Naive thymus-derived CD4-positive, alpha-beta T cell (primary cell): ENCODE data around the gene ABR. TPM values are rescaled to one million over a fixed set of nuclear protein-coding genes. Genes with fewer than 3 reads are reported as not detected.
"Not testable (repeated sequence)": the region's sequence is repeated elsewhere in the genome, so short reads cannot be mapped to it uniquely, and the experiment has no call there.

Experiments used
- ATAC-seq: fragments of 150-1000 bp; cut with Tn5 transposase; 2 replicates; pipeline ENCODE4 v1.10.0; 2021; ENCODE audit warnings: mild to moderate bottlenecking, moderate library complexity
- CTCF ChIA-PET: fragments of 350-600 bp; sonication (Branson Sonifier 250); formaldehyde crosslinking; loops from one replicate; lab custom pipeline; 2021; ENCODE audit warnings: antibody characterized with exemption; lab: Charles Lee
- POLR2A ChIA-PET: fragments of 350-600 bp; sonication (Branson Sonifier 250); formaldehyde crosslinking; loops from one replicate; lab custom pipeline; 2021; ENCODE audit warnings: antibody characterized with exemption, inconsistent platforms; lab: Charles Lee
- DNase-seq, 9 donors: peaks; one replicate each; pipeline versions ENCODE4 v3.0.0 to v3.0.0-alpha.2; 2020 to 2022; ENCODE audit warnings: mixed read lengths in 1 of 9
- H3K27ac ChIP-seq: one replicate; pipeline ENCODE4 v1.7.0; 2013; ENCODE audit warnings: mild to moderate bottlenecking, low read depth, low read length, moderate library complexity
- H3K27me3 ChIP-seq, 2 donors: one replicate each; pipeline ENCODE4 v1.7.0; 2013; ENCODE audit warnings: low read length in 2 of 2, mild to moderate bottlenecking in 2 of 2, moderate library complexity in 2 of 2; ENCODE audit not compliant: control insufficient read depth in 2 of 2, insufficient read depth in 2 of 2
- H3K36me3 ChIP-seq, 3 experiments: 1 replicate in 2 of 3; 2 replicates in 1 of 3; pipeline ENCODE4 v1.7.0; 2013; ENCODE audit warnings: low read length in 3 of 3, mild to moderate bottlenecking in 3 of 3, moderate library complexity in 1 of 3; ENCODE audit not compliant: insufficient read depth in 3 of 3, control insufficient read depth in 2 of 3
- H3K4me1 ChIP-seq, 2 donors: one replicate each; pipeline ENCODE4 v1.7.0; 2013; ENCODE audit warnings: low read length in 2 of 2, mild to moderate bottlenecking in 2 of 2, moderate library complexity in 1 of 2; ENCODE audit not compliant: control insufficient read depth in 2 of 2, insufficient read depth in 2 of 2
- H3K4me3 ChIP-seq: 2 replicates; pipeline ENCODE4 v1.7.0; 2013; ENCODE audit warnings: mild to moderate bottlenecking, low read length
- H3K9me3 ChIP-seq, 3 experiments: 1 replicate in 2 of 3; 2 replicates in 1 of 3; pipeline ENCODE4 v1.7.0; 2013; ENCODE audit warnings: low read length in 3 of 3; ENCODE audit not compliant: control insufficient read depth in 2 of 3
- H3K27ac Mint-ChIP-seq, 9 donors: one replicate each; pipeline ENCODE4 v1.8.0; 2020 to 2022; ENCODE audit warnings: mixed read lengths in 9 of 9, mild to moderate bottlenecking in 8 of 9, moderate library complexity in 5 of 9, inconsistent platforms in 2 of 9
- H3K27me3 Mint-ChIP-seq, 5 donors: one replicate each; pipeline ENCODE4 v1.8.0; 2021 to 2022; ENCODE audit warnings: mixed read lengths in 5 of 5, mild to moderate bottlenecking in 1 of 5
- H3K36me3 Mint-ChIP-seq, 5 donors: one replicate each; pipeline ENCODE4 v1.8.0; 2020 to 2022; ENCODE audit warnings: mixed read lengths in 5 of 5, mild to moderate bottlenecking in 3 of 5, inconsistent platforms in 1 of 5
- H3K4me1 Mint-ChIP-seq, 7 donors: one replicate each; pipeline ENCODE4 v1.8.0; 2020 to 2022; ENCODE audit warnings: mixed read lengths in 7 of 7, mild to moderate bottlenecking in 3 of 7, inconsistent platforms in 1 of 7
- H3K4me3 Mint-ChIP-seq, 10 donors: one replicate each; pipeline ENCODE4 v1.8.0; 2020 to 2022; ENCODE audit warnings: mild to moderate bottlenecking in 10 of 10, mixed read lengths in 10 of 10, moderate library complexity in 6 of 10, inconsistent platforms in 2 of 10
- H3K9me3 Mint-ChIP-seq, 11 donors: one replicate each; pipeline ENCODE4 v1.8.0; 2020 to 2022; ENCODE audit warnings: mixed read lengths in 11 of 11, mild to moderate bottlenecking in 4 of 11, inconsistent platforms in 1 of 11, moderate library complexity in 1 of 11
- intact Hi-C, 2 donors: fragments of 100-400 bp; cut with micrococcal nuclease; formaldehyde crosslinking; loops; one replicate each; pipeline ENCODE4 v1.15.1; 2023
- polyA plus RNA-seq, 2 donors: library from polyadenylated mRNA; unstranded; fragments of 300-500 nt; fragmentation: Illumina TruSeq; gene quantifications; one replicate each; pipeline ENCODE4 v1.2.3, GENCODE V29; 2021
- total RNA-seq, 6 experiments: library from RNA in 5 of 6; stranded (reverse) in 5 of 6; gene quantifications; 1 replicate in 5 of 6; 2 replicates in 1 of 6; pipeline ENCODE4 v1.2.3 and lab custom pipeline; 2021 to 2026

ABR gene
- total and polyA plus RNA-seq, 7 experiments from 2014 or later, result 13.1 to 152 (median 139) TPM

DNA sequence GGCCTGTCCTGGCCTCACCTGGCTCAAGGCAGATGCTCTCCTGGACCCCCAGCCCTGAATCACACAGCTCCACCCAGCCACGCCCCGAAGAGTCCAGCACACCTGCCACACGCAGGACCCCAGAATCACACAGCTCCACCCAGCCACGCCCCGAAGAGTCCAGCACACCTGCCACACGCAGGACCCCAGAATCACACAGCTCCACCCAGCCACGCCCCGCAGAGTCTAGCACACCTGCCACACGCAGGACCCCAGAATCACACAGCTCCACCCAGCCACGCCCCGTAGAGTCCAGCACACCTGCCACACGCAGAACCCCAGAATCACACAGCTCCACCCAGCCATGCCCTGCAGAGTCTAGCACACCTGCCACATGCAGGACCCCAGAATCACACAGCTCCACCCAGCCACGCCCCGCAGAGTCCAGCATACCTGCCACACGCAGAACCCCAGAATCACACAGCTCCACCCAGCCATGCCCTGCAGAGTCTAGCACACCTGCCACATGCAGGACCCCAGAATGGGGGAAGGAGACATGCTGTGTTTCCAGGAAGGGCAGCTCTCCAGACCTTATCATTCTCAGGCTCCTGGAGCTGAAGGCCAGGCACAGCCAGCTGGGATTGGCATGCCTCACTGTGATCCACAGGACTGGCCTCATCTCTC, 105.7 kb downstream of the ABR start:
- ATAC-seq, H3K27ac ChIP-seq, H3K27me3 Mint-ChIP-seq, POLR2A ChIA-PET, CTCF ChIA-PET, H3K9me3 ChIP-seq, H3K9me3 Mint-ChIP-seq, intact Hi-C loops, H3K4me1 ChIP-seq, DNase-seq, H3K4me3 Mint-ChIP-seq, H3K27me3 ChIP-seq, H3K4me3 ChIP-seq, H3K4me1 Mint-ChIP-seq: not testable (repeated sequence)
- H3K36me3 Mint-ChIP-seq, result peaks cover 0 to 12% (median under 1%) of the 10 kb centered on the region in 5 donors
- H3K27ac Mint-ChIP-seq, result peak overlapping the region in 1 of 9 donors; percentile 38
- peaks cover 0 to 65% (median 4%) of the 10 kb centered on the region in 3 experiments for H3K36me3 ChIP-seq

DNA sequence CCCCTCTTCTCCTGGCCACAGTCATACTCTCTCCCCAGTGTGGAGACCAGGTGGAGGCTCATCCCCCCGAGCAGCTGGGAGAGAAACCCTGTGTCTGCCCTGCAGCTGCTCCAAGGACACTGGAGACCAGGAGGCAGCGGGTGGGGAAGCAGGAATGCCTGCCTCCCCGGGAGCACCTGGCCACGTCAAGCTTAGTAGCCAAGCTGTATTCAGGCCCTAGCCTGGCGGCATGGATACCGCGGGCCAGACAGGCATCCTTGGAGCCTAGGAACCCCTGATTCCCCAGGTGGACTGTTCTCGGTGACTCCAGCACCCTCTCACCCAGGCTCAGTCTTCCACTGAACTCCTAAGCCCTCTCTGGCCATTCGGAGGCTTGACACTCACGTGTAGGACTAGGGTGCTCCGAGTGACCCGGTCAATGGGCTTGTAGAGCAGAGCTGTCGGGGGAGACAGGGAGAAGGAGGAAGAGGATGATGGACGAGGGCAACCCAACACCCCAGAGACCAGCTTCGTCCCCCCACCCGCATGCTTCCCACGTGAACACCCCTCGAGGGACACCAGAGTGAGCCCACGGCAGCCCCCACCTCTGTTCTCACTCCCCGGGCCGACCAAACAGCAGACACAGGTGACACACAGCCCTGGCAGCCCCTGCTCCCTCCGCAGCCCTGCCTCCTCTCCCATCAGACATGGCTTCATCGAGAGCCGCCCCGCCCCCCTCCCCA, 106.4 kb downstream of the ABR start:
- CTCF ChIA-PET, result no interaction called here
- no peaks in the 10 kb centered on the region for H3K27me3 ChIP-seq
- H3K9me3 ChIP-seq, result no peaks in the 10 kb centered on the region
- H3K36me3 ChIP-seq, result peaks cover under 1 to 65% (median 10%) of the 10 kb centered on the region in 3 experiments
- no peaks in the 10 kb centered on the region for H3K4me1 ChIP-seq
- Mint-ChIP-seq H3K4me3 (no peak overlapping the region), H3K4me1 (peaks cover 0 to 4% (median 0%) of the 10 kb centered on the region in 7 donors), H3K27ac (no peak overlapping the region), H3K36me3 (peaks cover 4 to 15% (median 8%) of the 10 kb centered on the region in 5 donors), H3K9me3 (no peaks in the 10 kb centered on the region), H3K27me3 (no peaks in the 10 kb centered on the region)
- DNase-seq, result no peak
- intact Hi-C loops, result no loop called here
- POLR2A ChIA-PET, result no interaction called here
- no peak overlapping the region for H3K27ac ChIP-seq
- no peak overlapping the region for H3K4me3 ChIP-seq
- ATAC-seq, result no peak

DNA sequence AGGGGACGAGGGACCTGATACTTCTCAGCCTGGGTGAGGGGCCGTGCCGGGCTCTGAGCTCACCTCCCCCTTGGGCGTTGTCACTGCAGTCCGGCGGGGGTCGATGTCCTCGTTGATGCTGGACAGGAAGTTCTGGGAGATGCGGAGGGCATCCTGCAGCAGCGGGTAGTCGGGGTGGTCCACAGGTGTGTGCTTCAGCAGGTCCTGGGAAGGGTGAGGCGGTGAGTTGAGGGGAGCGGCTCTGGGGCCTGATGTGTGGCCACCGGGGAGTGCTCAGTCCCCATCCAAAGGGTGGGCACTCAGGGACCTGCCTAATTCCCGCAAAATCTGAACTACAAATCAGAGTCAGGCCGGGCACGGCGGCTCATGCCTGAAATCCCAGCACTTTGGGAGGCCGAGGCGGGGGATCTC, 107.2 kb downstream of the ABR start:
- ChIA-PET POLR2A (no interaction called here), CTCF (no interaction called here)
- H3K4me1 Mint-ChIP-seq, result peaks cover 0 to 4% (median 0%) of the 10 kb centered on the region in 7 donors
- peaks cover 5 to 64% (median 12%) of the 10 kb centered on the region in 3 experiments for H3K36me3 ChIP-seq
- H3K9me3 ChIP-seq, result no peaks in the 10 kb centered on the region
- no peaks in the 10 kb centered on the region for H3K4me1 ChIP-seq
- H3K4me3 Mint-ChIP-seq, result no peak overlapping the region
- H3K36me3 Mint-ChIP-seq, result peaks cover 4 to 20% (median 13%) of the 10 kb centered on the region in 5 donors
- ATAC-seq, result no peak
- no peak for DNase-seq
- H3K9me3 Mint-ChIP-seq, result no peaks in the 10 kb centered on the region
- no peaks in the 10 kb centered on the region for H3K27me3 ChIP-seq
- H3K27me3 Mint-ChIP-seq, result no peaks in the 10 kb centered on the region
- intact Hi-C loops, result no loop called here
- H3K4me3 ChIP-seq, result no peak overlapping the region
- H3K27ac Mint-ChIP-seq, result no peak overlapping the region
- H3K27ac ChIP-seq, result no peak overlapping the region

DNA sequence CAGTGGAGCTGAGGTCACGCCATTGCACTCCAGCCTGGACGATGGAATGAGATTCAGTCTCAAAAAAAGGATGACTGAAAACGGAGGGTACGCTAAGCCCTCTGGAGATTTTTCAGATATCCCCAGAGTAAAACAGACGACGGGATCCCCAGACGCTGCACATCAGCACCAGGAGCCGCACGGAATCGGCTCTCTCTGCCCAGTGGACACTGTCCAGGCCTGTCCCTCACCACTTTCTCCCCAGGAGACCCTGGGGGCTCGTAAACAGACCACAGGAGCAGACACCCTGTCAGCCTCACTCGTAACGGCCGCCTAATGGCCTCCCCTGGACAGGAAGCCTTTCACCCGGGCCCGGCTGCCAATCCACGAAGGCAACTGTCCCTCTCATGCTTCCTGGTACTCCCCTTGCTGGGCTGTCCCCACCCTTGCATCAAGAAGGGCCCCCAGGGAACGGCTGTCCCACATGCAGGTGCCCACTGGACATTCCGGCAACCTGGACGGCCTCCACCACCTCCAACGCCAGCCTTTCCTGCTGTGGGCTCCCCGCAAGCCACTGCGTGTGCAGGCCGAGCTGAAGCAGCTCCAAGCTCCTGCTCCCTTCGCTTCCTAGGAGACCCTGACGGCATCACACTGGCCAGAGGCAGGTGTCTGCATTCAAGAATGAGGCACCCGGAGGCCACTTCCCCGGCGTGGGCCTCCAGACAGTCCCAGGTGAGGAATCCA, 108.5 kb downstream of the ABR start:
- Histone ChIP-seq H3K4me1 (no peaks in the 10 kb centered on the region), H3K27ac (no peak overlapping the region), H3K36me3 (peaks cover 5 to 70% (median 22%) of the 10 kb centered on the region in 3 experiments), H3K9me3 (no peaks in the 10 kb centered on the region), H3K4me3 (no peak overlapping the region), H3K27me3 (no peaks in the 10 kb centered on the region)
- H3K9me3 Mint-ChIP-seq, result peaks cover 0 to 7% (median 2%) of the 10 kb centered on the region in 11 donors
- ChIA-PET CTCF (no interaction called here), POLR2A (no interaction called here)
- H3K27ac Mint-ChIP-seq, result no peak overlapping the region
- peaks cover 9 to 33% (median 25%) of the 10 kb centered on the region in 5 donors for H3K36me3 Mint-ChIP-seq
- DNase-seq (no peak), ATAC-seq (no peak)
- intact Hi-C loops, result no loop called here
- peaks cover 0 to 4% (median 0%) of the 10 kb centered on the region in 7 donors for H3K4me1 Mint-ChIP-seq
- no peaks in the 10 kb centered on the region for H3K27me3 Mint-ChIP-seq
- H3K4me3 Mint-ChIP-seq, result no peak overlapping the region

DNA sequence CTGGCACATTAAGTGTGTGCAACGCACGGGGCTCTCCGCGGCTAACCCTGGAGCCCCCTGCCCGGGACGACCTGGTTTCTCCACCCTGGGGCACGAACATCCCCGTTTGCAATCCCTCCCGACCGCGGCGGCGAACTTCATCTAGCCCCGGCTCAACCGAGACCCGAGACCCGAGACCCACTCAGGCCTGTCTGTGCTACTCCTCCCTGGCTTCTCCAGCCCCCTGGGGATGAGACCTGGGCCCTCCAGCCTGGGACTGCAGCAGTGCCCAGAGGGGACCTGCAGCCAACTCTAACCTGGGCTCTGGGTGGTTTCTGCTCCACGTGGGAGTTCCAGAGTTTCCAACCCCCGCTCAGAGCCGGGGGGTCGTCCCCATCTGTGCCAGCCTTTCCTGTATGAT, 109.4 kb downstream of the ABR start:
- H3K4me1 Mint-ChIP-seq, result peaks cover 0 to 4% (median 0%) of the 10 kb centered on the region in 7 donors
- Histone ChIP-seq H3K4me1 (no peaks in the 10 kb centered on the region), H3K9me3 (peaks cover 0 to 3% (median 0%) of the 10 kb centered on the region in 3 experiments), H3K36me3 (peaks cover 5 to 79% (median 31%) of the 10 kb centered on the region in 3 experiments), H3K4me3 (no peak overlapping the region), H3K27me3 (no peaks in the 10 kb centered on the region), H3K27ac (no peak overlapping the region)
- H3K27ac Mint-ChIP-seq, result no peak overlapping the region
- CTCF ChIA-PET, result no interaction called here
- no peak overlapping the region for H3K4me3 Mint-ChIP-seq
- H3K27me3 Mint-ChIP-seq, result no peaks in the 10 kb centered on the region
- DNase-seq, result no peak
- H3K9me3 Mint-ChIP-seq, result peaks cover 0 to 11% (median 4%) of the 10 kb centered on the region in 11 donors
- H3K36me3 Mint-ChIP-seq, result peaks cover 12 to 42% (median 34%) of the 10 kb centered on the region in 5 donors
- intact Hi-C loops, result no loop called here
- ATAC-seq, result no peak
- POLR2A ChIA-PET, result no interaction called here

DNA sequence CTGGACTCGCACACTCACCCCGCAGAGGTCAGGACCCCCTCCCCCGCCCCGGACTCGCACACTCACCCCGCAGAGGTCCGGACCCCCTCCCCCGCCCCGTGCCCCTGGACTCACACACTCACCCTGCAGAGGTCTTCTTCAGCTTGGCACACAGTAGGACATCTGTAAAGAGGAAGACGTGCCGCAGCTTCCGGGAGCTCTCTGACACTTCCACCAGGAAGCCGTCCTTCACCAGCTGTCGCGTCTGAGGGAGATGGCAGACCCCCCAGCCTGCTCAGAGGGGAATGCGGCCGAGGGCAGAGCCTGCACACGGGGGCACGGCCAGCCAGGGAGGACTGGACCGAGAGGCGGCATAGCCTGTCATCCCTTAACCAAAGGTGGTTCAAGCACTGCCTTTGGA, 109.9 kb downstream of the ABR start:
- Histone ChIP-seq H3K27me3 (no peaks in the 10 kb centered on the region), H3K36me3 (peaks cover 5 to 74% (median 31%) of the 10 kb centered on the region in 3 experiments), H3K4me3 (no peak overlapping the region), H3K9me3 (peaks cover 0 to 4% (median 0%) of the 10 kb centered on the region in 3 experiments), H3K4me1 (no peaks in the 10 kb centered on the region), H3K27ac (no peak overlapping the region)
- ChIA-PET POLR2A (no interaction called here), CTCF (no interaction called here)
- Mint-ChIP-seq H3K4me1 (peaks cover 0 to 4% (median 0%) of the 10 kb centered on the region in 7 donors), H3K9me3 (peaks cover 0 to 11% (median 4%) of the 10 kb centered on the region in 11 donors), H3K36me3 (peaks cover 12 to 42% (median 35%) of the 10 kb centered on the region in 5 donors), H3K27me3 (no peaks in the 10 kb centered on the region), H3K4me3 (no peak overlapping the region), H3K27ac (no peak overlapping the region)
- intact Hi-C loops, result no loop called here
- DNase-seq (no peak), ATAC-seq (no peak)
